GM18499 (cell line): Measurements from ENCODE around the gene CHCHD5.

ENCODE experiments used
- ATAC-seq: cut with Tn5 transposase; IDR thresholded peaks from one replicate; pipeline ENCODE4 v1.9.1; 2021; ENCODE audit warnings: moderate number of reproducible peaks; ENCODE audit not compliant: insufficient read depth, unreplicated experiment

CHCHD5 gene

GRCh38 chr2:112621790-112622527 lies 37.5 kb downstream of the CHCHD5 start:
- no peak for ATAC-seq

GRCh38 chr2:112622528-112622849 lies 38.1 kb downstream of the CHCHD5 start:
- no peak for ATAC-seq

GRCh38 chr2:112623913-112624777 lies 39.7 kb downstream of the CHCHD5 start:
- peak; percentile 76 for ATAC-seq

- ATAC-seq = no peak
Observed at GRCh38 chr2:112625474-112626114, 41.2 kb downstream of the CHCHD5 start.

GRCh38 chr2:112626604-112627059 lies 42.2 kb downstream of the CHCHD5 start:
- no peak for ATAC-seq

DNA sequence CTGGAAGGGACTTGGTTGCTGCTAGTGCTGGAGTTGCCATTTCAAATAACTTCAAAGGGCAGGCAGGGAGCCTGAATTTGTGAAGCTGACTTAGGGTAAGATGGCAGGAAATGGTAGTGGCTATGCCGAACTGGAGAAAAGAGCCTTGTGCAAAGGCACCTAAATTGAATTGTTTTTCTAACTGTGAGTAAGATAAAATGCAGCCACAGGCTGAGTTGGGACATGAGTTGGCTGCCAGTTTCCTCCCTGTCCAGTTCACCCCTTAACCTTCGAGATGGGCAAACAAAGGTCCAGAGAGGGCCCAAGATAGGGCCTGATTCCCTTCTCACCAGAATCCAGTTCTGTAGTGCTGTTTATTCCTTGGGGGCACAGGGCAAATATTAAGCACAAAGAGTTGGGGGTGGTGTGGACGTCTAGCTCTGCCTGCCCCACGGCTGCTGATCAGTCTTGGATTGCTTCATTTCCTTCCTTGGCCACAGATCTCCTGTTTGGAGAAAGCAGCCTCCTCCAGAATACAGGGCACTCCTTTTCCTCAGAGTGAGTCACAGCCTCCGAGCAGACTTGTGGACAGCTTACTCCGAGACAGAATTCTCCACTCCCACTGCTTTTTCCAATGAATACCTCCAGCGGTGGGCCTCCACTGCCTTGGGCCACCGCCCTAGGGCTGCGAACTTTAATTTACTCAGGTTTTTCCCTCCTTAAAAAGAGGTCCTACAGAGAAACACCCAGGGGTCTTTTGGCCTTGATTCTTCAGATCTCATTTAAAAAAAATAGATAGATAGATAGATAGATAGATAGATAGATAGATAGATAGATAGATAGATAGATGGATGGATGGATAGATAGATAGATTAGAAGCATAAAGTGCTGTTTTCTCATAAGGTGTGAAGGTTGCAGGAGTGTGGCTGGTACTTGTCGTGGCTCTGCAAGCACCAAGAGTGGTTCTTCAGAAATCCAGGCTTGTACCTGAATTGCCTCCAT lies 42.9 kb downstream of the CHCHD5 start:
- ATAC-seq = no peak

DNA sequence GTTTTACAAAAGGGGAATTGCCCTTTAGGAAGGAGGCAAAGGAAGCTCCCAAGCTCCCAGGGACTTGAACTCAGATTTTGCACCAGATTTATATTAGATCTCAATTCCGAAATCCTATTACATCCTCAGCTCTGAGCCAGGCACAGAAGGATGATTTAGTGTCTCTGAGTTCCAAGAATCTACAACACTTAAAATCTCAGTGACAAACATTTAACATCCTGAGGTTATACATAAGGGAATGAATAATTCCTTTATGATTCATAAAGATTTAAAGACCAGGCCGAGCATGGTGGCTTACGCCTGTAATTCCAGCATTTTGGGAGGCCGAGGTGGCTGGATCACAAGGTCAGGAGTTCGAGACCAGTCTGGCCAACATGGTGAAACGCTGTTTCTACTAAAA lies 44.8 kb downstream of the CHCHD5 start:
- no peak for ATAC-seq

GRCh38 chr2:112629823-112630222 lies 45.4 kb downstream of the CHCHD5 start:
- ATAC-seq = no peak

DNA sequence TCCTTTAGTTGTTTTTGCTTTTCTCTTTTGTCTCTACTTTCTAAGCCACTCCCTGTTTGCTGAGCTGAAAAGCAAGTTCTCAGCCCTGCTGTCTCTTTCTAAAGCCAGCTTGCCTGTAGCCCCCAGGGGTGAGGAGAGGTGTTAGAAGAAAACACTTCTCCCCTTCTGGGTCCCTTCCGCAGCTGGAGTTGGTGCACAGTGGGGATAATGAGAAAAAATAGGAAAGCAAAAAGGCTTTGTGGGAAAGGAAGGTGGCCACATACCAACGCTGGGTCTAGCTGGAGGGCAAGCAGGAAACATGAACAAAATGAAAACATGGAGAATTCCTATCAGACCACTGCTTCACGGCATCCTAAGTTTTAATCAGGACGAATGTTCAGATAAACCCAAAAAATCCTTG lies 45.9 kb downstream of the CHCHD5 start:
- ATAC-seq = no peak

GRCh38 chr2:112633708-112634107 lies 49.3 kb downstream of the CHCHD5 start:
- ATAC-seq = no peak

DNA sequence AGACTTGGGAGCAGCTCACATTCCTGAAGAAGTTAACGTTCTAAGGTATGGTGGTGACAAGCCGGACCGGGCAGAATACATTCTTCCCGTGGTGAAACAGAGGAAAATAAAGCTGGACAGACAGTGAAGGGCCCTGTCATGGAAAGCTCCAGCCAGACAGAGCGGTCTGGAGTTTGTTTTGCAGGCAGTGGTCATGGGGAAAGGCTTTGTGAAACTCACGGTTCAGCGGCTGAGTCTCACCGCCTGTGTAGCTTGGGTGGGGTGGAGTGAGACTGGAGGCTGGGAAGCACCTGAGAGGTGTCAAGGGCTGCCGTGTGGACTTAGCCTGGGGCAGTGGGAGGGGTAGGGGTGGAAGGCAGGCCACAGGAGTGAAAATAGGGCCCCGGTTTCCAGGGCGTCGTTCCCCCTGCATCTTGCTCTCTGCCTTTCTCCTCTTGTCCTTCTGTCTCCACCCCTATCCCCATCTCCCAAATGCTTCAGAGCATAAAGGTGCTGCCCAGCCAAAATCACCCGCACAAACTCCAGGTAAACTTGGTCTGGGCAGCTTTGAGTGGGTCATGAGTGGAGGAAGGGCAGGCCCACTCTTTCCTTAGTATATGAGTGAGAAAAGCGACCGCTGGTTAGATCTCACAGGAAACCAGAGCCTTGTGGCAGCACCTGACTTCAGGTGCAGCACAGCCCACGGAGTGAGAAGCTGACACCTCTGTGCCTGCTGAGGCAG lies 49.9 kb downstream of the CHCHD5 start:
- ATAC-seq = no peak

- no peak for ATAC-seq
Observed at GRCh38 chr2:112634874-112635157, 50.4 kb downstream of the CHCHD5 start.

DNA sequence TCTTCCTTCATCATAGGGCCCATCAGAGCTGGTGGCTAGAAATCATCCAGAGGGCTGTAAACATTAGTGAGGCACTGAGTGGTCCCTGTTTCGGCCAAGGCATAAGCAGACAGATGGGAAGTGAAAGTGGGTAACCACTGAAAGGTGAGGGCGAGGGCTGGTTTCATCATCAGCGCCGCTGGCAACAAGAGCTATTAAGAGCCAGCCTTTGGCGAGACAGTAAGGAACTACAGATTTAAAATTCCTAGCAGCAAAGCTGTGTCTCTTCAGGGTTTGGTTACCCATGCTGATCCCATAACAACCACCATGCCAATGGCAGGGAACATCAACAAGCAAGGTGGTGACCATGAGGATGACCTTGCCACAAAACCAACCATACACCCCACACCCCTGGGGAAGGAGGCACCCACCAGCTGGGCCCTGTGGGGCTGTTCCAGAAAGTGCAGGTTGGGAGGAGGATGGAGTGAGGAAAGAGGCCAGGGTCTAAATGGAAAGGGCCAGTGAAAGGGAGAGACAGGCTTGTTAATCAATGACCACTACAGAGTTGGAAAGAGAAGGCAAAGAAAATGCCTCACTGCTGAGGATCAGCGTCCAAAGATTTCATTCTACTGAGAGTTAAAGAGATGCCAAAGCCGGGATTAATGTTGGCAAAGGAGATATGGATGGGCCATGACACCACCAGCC lies 52.3 kb downstream of the CHCHD5 start:
- ATAC-seq = no peak

DNA sequence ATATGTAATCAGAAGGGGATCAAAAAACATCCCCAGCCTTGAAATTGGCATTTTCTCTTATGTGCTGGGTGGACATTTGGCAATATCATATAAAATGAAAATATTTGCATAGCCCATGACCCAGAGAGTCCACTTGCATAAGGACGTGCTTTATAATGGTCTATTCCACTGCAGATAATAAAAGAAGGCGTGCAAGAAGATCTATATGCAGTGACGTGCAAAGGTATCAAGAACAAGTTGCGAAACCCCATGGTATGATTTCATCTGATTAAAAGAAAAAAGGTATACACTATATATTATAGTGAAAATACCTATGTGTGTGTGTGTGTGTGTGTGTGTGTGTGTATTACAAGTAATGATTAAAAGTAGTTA lies 52.9 kb downstream of the CHCHD5 start:
- ATAC-seq = no peak
